Astrocyte of the hippocampus (primary cell): ENCODE results near the gene CCNK.

Source experiments
- DNase-seq: peaks from one replicate; pipeline ENCODE4 v3.0.0; 2011; ENCODE audit warnings: low read depth, low spot score

CCNK gene

GRCh38 chr14:99552021-99552553 lies 70.9 kb downstream of the CCNK start:
- DNase-seq: no peak

- no peak for DNase-seq
Observed at GRCh38 chr14:99552572-99553216, 71.5 kb downstream of the CCNK start.

DNA sequence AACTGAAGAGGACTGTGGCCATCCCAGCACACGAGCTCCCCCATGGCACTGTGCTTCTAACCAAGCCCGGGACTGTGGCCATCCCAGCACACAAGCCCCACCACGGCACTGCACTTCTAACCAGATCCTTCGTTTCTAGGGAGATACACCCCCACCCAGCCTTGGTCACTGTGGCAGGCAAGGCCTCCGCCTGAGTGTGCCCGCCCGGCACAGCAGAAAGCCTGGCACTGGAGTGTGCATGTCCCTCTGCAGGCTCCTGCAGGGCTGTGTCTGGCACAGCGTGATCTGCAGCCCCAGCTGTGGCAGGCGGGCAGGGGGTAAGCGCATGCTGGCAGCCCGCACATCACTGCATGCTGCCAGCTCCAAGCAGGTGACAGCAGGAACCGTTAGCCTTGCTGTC lies 73.0 kb downstream of the CCNK start:
- DNase-seq: no peak

DNA sequence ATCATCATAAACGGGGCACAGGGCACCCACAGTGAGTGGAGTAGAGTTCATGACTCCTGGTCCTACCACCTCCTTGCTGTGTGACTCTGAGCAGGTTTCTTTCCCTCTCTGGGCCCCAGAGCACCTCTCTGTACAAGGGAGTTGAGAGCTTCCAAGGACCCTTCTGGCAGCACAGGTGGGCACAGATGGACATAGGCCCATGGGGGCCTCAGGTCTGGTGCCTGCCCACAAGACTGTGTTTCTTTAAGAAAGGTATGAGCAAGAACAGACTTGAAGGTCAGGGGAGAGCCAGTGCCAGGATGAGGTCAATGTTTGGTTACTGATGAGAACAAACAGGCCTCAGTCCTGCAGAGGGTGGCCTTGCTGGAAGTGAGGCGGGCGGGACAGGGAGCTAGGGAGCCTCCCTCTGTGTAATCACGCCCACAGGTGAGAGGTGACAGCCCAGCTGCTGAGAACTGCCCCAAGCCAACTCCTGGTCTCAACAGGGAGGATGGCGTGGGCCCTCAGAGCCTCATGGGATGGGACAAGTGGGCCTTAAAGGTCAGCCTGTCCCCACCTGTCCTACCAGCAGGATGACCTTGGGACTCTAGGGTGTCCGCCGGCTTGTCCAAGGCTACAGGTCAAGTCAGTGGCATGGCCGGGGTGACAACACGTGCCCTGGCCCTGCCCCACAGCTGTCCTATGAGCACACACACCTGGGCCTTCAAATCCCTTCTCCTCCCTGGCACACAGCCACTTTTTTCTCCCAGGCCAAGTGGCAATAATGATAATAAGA lies 73.7 kb downstream of the CCNK start:
- DNase-seq: no peak

- no peak for DNase-seq
Observed at GRCh38 chr14:99556134-99556791, 75.1 kb downstream of the CCNK start.

DNA sequence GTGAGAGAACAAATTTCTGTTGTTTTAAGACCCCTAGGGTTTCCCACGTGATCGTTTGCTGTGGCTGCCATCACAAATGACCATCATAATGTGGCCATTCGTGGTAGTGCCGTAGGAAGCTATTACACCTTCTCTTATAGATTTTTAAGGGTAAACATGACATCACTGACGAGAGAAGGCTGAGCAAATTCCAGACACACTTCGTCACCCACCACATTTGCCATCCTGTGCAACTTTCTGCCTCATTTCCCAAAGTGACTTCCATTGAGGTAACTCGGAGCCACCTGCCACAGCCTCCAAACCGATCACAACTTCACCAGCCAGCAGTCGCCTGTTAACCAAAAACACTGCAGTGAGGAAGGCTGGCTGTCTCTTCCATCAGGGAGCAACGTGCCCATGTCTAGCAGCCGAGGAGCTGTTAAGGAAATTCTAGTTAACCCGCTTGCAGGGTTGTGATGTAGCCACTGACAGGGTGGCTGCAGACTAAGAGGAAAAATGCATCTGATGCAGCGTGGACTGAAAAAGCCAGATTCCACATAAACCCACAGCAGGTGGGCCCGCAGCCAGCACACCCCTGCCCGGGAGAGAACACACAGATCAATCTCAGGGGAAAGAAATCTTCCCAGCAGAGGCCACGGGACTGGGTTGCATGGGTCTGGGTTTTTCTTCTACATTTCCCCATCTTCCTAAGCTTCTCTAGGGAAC lies 78.2 kb downstream of the CCNK start:
- peak; percentile 90 for DNase-seq

DNA sequence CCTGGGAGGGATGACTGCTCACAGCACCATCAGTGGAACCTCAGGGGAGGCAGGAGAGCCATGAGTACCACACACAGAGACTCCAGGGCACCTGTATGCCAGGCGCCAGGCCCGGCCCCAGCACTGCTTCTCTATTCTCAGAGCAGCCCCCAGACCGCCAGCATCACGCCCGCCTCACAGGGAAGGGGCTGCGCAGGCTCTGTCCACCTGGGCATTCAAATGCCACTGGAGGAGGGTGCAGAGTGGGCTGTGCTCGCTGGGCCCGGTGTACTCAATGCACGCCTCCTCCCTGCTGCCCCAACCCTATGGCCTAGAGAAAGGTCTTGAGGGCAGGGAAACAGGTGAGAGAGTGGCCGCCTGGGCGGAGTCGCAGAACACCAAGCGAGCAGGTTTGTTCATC lies 79.2 kb downstream of the CCNK start:
- DNase-seq: no peak

DNA sequence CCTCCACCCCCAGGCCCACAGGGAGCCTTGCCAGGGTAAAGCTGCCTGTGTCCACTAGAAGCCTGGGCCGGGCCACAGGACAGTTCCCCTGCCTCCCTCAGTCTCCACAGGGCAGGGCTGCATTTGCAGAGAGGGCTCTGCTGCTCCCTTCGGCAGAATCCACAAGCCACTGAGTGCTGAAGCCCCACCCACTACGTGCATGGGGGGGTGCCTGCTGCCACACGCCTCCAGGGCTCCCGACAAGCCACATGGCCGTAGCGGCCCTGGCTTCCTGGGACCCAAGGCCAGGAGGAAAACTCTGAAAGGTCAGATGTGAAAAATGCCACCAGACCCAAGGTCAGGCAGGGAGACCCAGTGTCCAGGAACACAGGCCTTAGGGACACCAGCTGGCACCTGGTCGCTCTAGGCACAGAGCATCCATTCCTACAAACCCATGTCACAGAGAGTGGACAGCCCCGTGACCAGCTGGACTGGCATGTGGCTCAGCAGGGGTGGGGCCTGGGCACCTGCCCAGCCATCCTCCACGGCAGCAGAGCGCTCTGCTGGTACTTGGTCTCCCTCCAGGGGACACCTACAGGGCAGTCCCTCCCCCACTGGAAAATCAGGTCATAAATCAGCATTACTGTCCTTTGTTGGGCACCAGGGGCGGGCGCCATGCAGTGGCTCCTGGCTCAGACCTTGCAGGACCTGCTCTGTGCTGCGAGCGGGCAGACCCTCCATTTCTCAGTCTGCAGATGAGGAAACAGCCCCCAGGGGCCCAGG lies 79.9 kb downstream of the CCNK start:
- peak; percentile 66 for DNase-seq

GRCh38 chr14:99561864-99562263 lies 80.7 kb downstream of the CCNK start:
- DNase-seq: no peak
